Mesenchymal stem cell (in vitro differentiated cells and primary cell): Measurements from ENCODE around the gene PARD3.

Experiments used
- DNase-seq: peaks from one replicate; pipeline ENCODE4 v3.0.0-alpha.2; 2013
- H2AFZ ChIP-seq: one replicate; pipeline ENCODE4 v1.6.1; 2013; ENCODE audit warnings: low read depth, mild to moderate bottlenecking, control low read depth, inconsistent platforms, low read length, moderate library complexity
- H2AK5ac ChIP-seq: 2 replicates; pipeline ENCODE4 v1.6.1; 2013; ENCODE audit warnings: low read length, moderate library complexity, mild to moderate bottlenecking, inconsistent platforms; ENCODE audit not compliant: severe bottlenecking
- H2BK120ac ChIP-seq: one replicate; pipeline ENCODE4 v1.6.1; 2013; ENCODE audit warnings: low read depth, mild to moderate bottlenecking, inconsistent platforms, low read length, moderate library complexity
- H2BK12ac ChIP-seq, 2 experiments: one replicate each; pipeline ENCODE4 v1.6.1; 2013; ENCODE audit warnings: inconsistent platforms in 2 of 2, low read length in 2 of 2, mild to moderate bottlenecking in 2 of 2, moderate library complexity in 2 of 2, control low read depth in 1 of 2
- H2BK15ac ChIP-seq: one replicate; pipeline ENCODE4 v1.6.1; 2013; ENCODE audit warnings: mild to moderate bottlenecking, low read depth, inconsistent platforms; ENCODE audit not compliant: poor library complexity, severe bottlenecking
- H2BK5ac ChIP-seq: 2 replicates; pipeline ENCODE4 v1.6.1; 2013; ENCODE audit warnings: low read depth, mild to moderate bottlenecking, low read length, control low read depth, inconsistent platforms; ENCODE audit not compliant: poor library complexity, severe bottlenecking
- H3K14ac ChIP-seq, 2 experiments: one replicate each; pipeline ENCODE4 v1.6.1; 2013; ENCODE audit warnings: inconsistent platforms in 2 of 2, low read length in 2 of 2, control low read depth in 1 of 2, mild to moderate bottlenecking in 1 of 2, moderate library complexity in 1 of 2
- H3K18ac ChIP-seq, 2 experiments: one replicate each; pipeline ENCODE4 v1.6.1; 2013; ENCODE audit warnings: inconsistent platforms in 2 of 2, low read length in 2 of 2, control low read depth in 1 of 2, low read depth in 1 of 2, mild to moderate bottlenecking in 1 of 2
- H3K23ac ChIP-seq, 2 experiments: one replicate each; pipeline ENCODE4 v1.6.1; 2013; ENCODE audit warnings: inconsistent platforms in 2 of 2, low read length in 2 of 2, mild to moderate bottlenecking in 2 of 2, moderate library complexity in 2 of 2, control low read depth in 1 of 2
- H3K27ac ChIP-seq: 2 replicates; pipeline ENCODE4 v1.5.1; 2013; ENCODE audit warnings: mild to moderate bottlenecking, moderate library complexity, low read length, control low read depth, inconsistent platforms; ENCODE audit not compliant: poor library complexity, severe bottlenecking
- H3K27me3 ChIP-seq, 2 experiments: 2 replicates each; pipeline versions ENCODE4 v1.6.1 to v1.7.0; 2013; ENCODE audit warnings: low read length in 2 of 2, mild to moderate bottlenecking in 2 of 2, moderate library complexity in 2 of 2, control low read depth in 1 of 2, inconsistent platforms in 1 of 2; ENCODE audit not compliant: control insufficient read depth in 1 of 2, insufficient read depth in 1 of 2
- H3K36me3 ChIP-seq, 2 experiments: 2 replicates each; pipeline versions ENCODE4 v1.6.1 to v1.7.0; 2013; ENCODE audit warnings: low read length in 2 of 2, control low read depth in 1 of 2, inconsistent platforms in 1 of 2, low read depth in 1 of 2, mild to moderate bottlenecking in 1 of 2; ENCODE audit not compliant: insufficient read depth in 2 of 2, control insufficient read depth in 1 of 2
- H3K4ac ChIP-seq, 2 experiments: one replicate each; pipeline ENCODE4 v1.6.1; 2013; ENCODE audit warnings: inconsistent platforms in 2 of 2, low read length in 2 of 2, mild to moderate bottlenecking in 2 of 2, moderate library complexity in 2 of 2, control low read depth in 1 of 2, low read depth in 1 of 2
- H3K4me1 ChIP-seq: 2 replicates; pipeline ENCODE4 v1.6.1; 2013; ENCODE audit warnings: low read depth, low read length, control low read depth; ENCODE audit not compliant: control insufficient read depth, insufficient read depth
- H3K4me2 ChIP-seq: 2 replicates; pipeline ENCODE4 v1.6.1; 2013; ENCODE audit warnings: low read length, mild to moderate bottlenecking, inconsistent platforms; ENCODE audit not compliant: poor library complexity, severe bottlenecking
- H3K4me3 ChIP-seq, 2 experiments: 2 replicates each; pipeline versions ENCODE4 v1.5.1 to v1.7.0; 2013; ENCODE audit warnings: low read length in 2 of 2, mild to moderate bottlenecking in 2 of 2, control low read depth in 1 of 2, low read depth in 1 of 2; ENCODE audit not compliant: insufficient read depth in 1 of 2
- H3K79me1 ChIP-seq: replicated peaks from 2 replicates; pipeline ENCODE4 v1.6.1; 2013; ENCODE audit warnings: mild to moderate bottlenecking, control low read depth, low read length, inconsistent platforms; ENCODE audit not compliant: poor library complexity, severe bottlenecking
- H3K9ac ChIP-seq: 2 replicates; pipeline ENCODE4 v1.7.0; 2013; ENCODE audit warnings: mild to moderate bottlenecking, low read length, moderate library complexity
- H3K9me3 ChIP-seq: 2 replicates; pipeline ENCODE4 v1.7.0; 2013; ENCODE audit warnings: mild to moderate bottlenecking, low read length; ENCODE audit not compliant: control insufficient read depth
- H4K8ac ChIP-seq: one replicate; pipeline ENCODE4 v1.6.1; 2013; ENCODE audit warnings: inconsistent platforms, mild to moderate bottlenecking, low read length, moderate library complexity
- H4K91ac ChIP-seq: one replicate; pipeline ENCODE4 v1.6.1; 2013; ENCODE audit warnings: mild to moderate bottlenecking, low read length, inconsistent platforms
- WGBS: methylation state at CpG from one replicate; pipeline ENCODE4 v1.1.7; 2013; ENCODE audit warnings: mixed read lengths; 5-methylcytosine and 5-hydroxymethylcytosine counted together

PARD3 gene

DNA sequence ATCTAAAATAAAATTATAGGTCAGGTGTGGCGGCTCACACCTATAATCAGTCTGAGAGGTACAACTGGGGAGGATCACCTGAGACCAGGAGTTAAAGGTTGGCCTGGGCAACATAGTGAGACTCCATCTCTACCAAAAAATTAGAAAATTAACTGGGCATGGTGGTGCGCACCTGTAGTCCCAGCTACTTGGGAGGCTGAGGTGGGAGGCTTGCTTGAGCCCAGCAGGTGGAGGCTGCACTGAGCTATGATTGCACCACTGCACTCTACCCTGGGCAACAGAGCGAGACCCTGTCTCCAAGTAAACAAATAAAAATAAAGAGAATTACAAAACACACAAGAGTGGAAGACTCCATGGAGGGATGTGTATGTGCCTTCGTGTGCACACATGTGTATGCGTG, 171.5 kb downstream of the PARD3 start:
- Histone ChIP-seq H3K27me3 (no peaks in the 10 kb centered on the region), H2BK120ac (no peak overlapping the region), H3K9me3 (no peaks in the 10 kb centered on the region), H3K4ac (no peak overlapping the region), H3K4me1 (peaks cover 32% of the 10 kb centered on the region), H2BK5ac (no peak overlapping the region), H3K18ac (no peak overlapping the region), H3K4me3 (no peak overlapping the region), H4K91ac (no peak overlapping the region), H3K14ac (no peak overlapping the region), H2AFZ (no peak overlapping the region), H3K9ac (no peak overlapping the region), H2AK5ac (no peak overlapping the region), H3K4me2 (no peak overlapping the region), H3K23ac (no peak overlapping the region), H3K27ac (no peak overlapping the region), H2BK15ac (no peak overlapping the region), H3K79me1 (peaks cover 20% of the 10 kb centered on the region), H3K36me3 (peaks cover 0 to 11% of the 10 kb centered on the region in 2 experiments), H4K8ac (no peak overlapping the region), H2BK12ac (no peak overlapping the region)
- WGBS = 100% methylated on average over 3 of the region's 5 CpGs
- no peak for DNase-seq

DNA sequence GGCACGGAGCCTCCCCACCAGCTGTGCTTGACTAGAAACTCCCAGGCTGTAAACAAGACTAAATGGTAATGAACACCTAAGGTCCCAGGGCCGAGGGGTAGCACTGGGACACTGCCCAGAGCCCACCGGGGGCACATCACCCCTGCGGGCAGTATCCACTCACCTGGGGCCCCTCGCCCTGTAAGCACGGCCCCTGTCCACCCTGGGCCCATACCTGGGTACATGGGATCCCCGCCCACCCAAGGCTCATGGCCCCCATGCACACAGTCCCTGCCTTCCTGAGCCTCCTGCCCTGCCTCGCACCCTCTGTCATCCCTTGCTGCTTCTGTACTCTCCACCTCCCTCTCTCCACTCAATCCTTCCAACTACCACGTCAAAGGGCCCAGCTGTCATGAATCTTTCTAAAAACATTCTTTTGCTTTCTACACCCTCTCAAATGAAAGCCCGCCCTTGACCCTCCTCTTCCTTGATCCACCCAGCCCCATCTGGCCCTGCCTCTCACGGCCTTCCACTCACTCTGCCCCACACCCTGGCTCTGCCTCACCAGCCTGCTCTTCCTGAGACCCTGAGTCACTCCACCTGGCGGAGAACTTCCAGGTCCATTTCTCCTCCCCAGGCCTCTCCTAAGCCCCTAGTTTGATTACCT, 173.1 kb downstream of the PARD3 start:
- no peak overlapping the region for H3K23ac ChIP-seq
- 91% methylated on average over 12 of the region's 12 CpGs for WGBS
- no peaks in the 10 kb centered on the region for H3K9me3 ChIP-seq
- peaks cover 19% of the 10 kb centered on the region for H3K79me1 ChIP-seq
- no peak overlapping the region for H3K14ac ChIP-seq
- H4K91ac ChIP-seq = no peak overlapping the region
- no peak overlapping the region for H2BK5ac ChIP-seq
- H3K4me1 ChIP-seq = peaks cover 29% of the 10 kb centered on the region
- H3K36me3 ChIP-seq = peaks cover 0 to 11% of the 10 kb centered on the region in 2 experiments
- H3K27me3 ChIP-seq = no peaks in the 10 kb centered on the region
- H3K4ac ChIP-seq = no peak overlapping the region
- DNase-seq = no peak
- H2BK12ac ChIP-seq = no peak overlapping the region
- H2AK5ac ChIP-seq = no peak overlapping the region
- no peak overlapping the region for H3K9ac ChIP-seq
- H2BK120ac ChIP-seq = no peak overlapping the region
- H3K4me3 ChIP-seq = no peak overlapping the region
- H3K27ac ChIP-seq = no peak overlapping the region
- H2BK15ac ChIP-seq = no peak overlapping the region
- H2AFZ ChIP-seq = no peak overlapping the region
- H3K18ac ChIP-seq = no peak overlapping the region
- H4K8ac ChIP-seq = no peak overlapping the region
- no peak overlapping the region for H3K4me2 ChIP-seq

DNA sequence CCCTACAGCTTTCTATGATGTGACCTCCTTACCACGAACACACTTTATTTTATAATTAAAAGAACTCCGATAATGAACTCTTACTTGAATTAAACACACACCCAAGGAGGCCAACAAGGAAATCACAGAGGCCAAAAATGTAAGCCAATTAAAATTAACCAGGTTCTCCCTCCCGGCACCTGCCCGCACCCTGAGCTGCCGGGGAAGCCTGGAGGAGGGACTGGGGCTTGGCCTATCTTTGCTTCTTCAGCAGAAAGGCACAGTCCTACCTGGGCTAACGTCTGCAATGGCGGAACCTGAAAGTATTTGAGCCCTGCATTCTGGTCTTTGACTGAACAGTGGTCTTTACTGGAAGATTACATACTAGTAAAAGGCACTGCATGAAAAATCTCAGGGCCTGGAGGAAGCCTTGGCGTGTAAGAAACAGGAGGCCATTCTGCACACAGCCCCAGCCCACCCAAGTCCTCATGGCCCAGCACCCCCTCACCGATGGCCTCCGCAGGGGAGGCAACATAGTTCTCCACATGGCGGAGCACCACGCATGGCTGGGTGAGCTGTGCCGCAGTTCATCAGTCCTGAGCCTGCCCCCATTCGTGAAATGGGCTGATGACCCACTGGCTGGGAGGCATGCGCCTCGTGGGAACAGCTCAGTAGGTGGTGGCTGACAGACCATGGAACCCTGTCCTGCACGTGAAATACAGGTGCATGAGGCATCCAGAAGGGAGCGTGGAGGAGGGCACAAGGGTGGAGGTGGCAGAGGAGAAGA, 173.8 kb downstream of the PARD3 start:
- Histone ChIP-seq H3K9me3 (no peaks in the 10 kb centered on the region), H2AFZ (no peak overlapping the region), H3K27ac (no peak overlapping the region), H3K4me3 (no peak overlapping the region), H3K27me3 (no peaks in the 10 kb centered on the region), H3K4me2 (no peak overlapping the region), H2BK120ac (no peak overlapping the region), H3K14ac (peak overlapping the region in 1 of 2 experiments; percentile 9), H3K9ac (no peak overlapping the region), H4K8ac (no peak overlapping the region), H4K91ac (no peak overlapping the region), H3K79me1 (peaks cover 20% of the 10 kb centered on the region), H3K4ac (no peak overlapping the region), H2BK15ac (no peak overlapping the region), H3K18ac (no peak overlapping the region), H3K23ac (no peak overlapping the region), H3K36me3 (peaks cover 0 to 11% of the 10 kb centered on the region in 2 experiments), H2AK5ac (no peak overlapping the region), H3K4me1 (peaks cover 29% of the 10 kb centered on the region), H2BK5ac (no peak overlapping the region), H2BK12ac (no peak overlapping the region)
- whole genome bisulfite sequencing = 96% methylated on average over 18 of the region's 18 CpGs
- no peak for DNase-seq

DNA sequence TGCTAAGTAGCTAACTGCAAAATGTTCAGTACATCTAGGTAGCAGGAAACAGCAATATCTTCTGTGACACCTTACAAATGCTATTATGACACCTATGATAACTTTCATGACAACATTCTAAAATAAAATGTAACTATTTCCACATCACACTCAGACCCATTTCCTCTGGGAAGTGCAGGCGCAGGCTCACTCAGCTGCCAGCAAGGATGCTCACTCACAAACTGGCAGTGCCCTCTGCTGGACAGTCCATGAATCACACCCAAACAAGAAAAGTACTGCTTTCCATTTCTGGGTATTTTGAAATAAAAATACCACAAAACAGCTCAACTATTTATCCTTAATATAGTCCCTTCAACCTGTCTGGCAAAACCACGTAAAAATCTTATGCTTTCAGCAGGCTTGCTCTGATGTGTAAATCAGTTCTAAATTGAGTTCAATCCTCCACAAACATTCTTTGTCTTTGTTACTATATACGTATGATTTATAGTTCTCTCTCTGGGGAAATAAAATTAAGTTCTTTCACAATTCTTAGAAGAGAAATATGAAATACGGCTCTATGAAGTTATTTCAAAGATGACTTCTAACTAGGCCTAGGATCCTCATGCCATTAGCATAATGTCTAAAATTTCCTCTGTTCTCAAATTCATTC, 176.6 kb downstream of the PARD3 start:
- H3K9ac ChIP-seq = peak overlapping the region; percentile 54
- peaks cover 28% of the 10 kb centered on the region for H3K4me1 ChIP-seq
- H2AFZ ChIP-seq = no peak overlapping the region
- peaks cover 32% of the 10 kb centered on the region for H3K79me1 ChIP-seq
- H3K14ac ChIP-seq = no peak overlapping the region
- peaks cover 0 to 11% of the 10 kb centered on the region in 2 experiments for H3K36me3 ChIP-seq
- no peak overlapping the region for H3K4me2 ChIP-seq
- no peak overlapping the region for H3K27ac ChIP-seq
- no peak overlapping the region for H3K4ac ChIP-seq
- H2BK5ac ChIP-seq = no peak overlapping the region
- H3K9me3 ChIP-seq = no peaks in the 10 kb centered on the region
- no peak overlapping the region for H2BK15ac ChIP-seq
- no peak overlapping the region for H3K18ac ChIP-seq
- DNase-seq = peak; percentile 79
- H4K91ac ChIP-seq = no peak overlapping the region
- no peaks in the 10 kb centered on the region for H3K27me3 ChIP-seq
- WGBS = under 1% methylated on average over 2 of the region's 4 CpGs
- H2BK120ac ChIP-seq = no peak overlapping the region
- no peak overlapping the region for H3K4me3 ChIP-seq
- H3K23ac ChIP-seq = no peak overlapping the region
- H2AK5ac ChIP-seq = no peak overlapping the region
- no peak overlapping the region for H4K8ac ChIP-seq
- H2BK12ac ChIP-seq = no peak overlapping the region
